ENCODE results near the gene CWF19L1. TPM values are rescaled to one million over a fixed set of nuclear protein-coding genes. Genes with fewer than 3 reads are reported as not detected.
A peak's percentile ranks its signal among the peaks of the same experiment; 100 is the strongest.
"Not testable (repeated sequence)": the region's sequence is repeated elsewhere in the genome, so short reads cannot be mapped to it uniquely, and the experiment has no call there.

CWF19L1 gene
- polyA plus RNA-seq (ENCODE audit: insufficient read length in 3 of 3) = 10 to 100 TPM; 27.6 to 31.5 (median 30.4) TPM
- long read RNA-seq, donor 1, partial matches to known transcripts = 0 of 1 reads
- long read RNA-seq, donor 1, other reads (novel, unspliced or antisense) = 0 of 1 reads
- long read RNA-seq, donor 2, partial matches to known transcripts = 0 of 1 reads
- long read RNA-seq, donor 2, other reads (novel, unspliced or antisense) = 0 of 1 reads
- long read RNA-seq, donor 3, partial matches to known transcripts = 0 of 1 reads
- long read RNA-seq, donor 3, other reads (novel, unspliced or antisense) = 0 of 1 reads
- long read RNA-seq, donor 4, partial matches to known transcripts = 0 of 2 reads
- long read RNA-seq, donor 4, other reads (novel, unspliced or antisense) = 0 of 2 reads
- long read RNA-seq, donor 5 = 0 reads
- long read RNA-seq, donor 6, partial matches to known transcripts = 0 of 2 reads
- long read RNA-seq, donor 6, other reads (novel, unspliced or antisense) = 0 of 2 reads
- long read RNA-seq, donor 7, partial matches to known transcripts = 12 of 13 reads
- long read RNA-seq, donor 7, other reads (novel, unspliced or antisense) = 0 of 13 reads
- long read RNA-seq, donor 8, partial matches to known transcripts = 14 of 15 reads
- long read RNA-seq, donor 8, other reads (novel, unspliced or antisense) = 0 of 15 reads
- long read RNA-seq, donor 9, partial matches to known transcripts = 0 of 1 reads
- long read RNA-seq, donor 9, other reads (novel, unspliced or antisense) = 0 of 1 reads
- long read RNA-seq, donor 10, partial matches to known transcripts = 0 of 3 reads
- long read RNA-seq, donor 10, other reads (novel, unspliced or antisense) = 0 of 3 reads
- long read RNA-seq, donor 11, partial matches to known transcripts = 0 of 1 reads
- long read RNA-seq, donor 11, other reads (novel, unspliced or antisense) = 0 of 1 reads
- long read RNA-seq, donor 12, partial matches to known transcripts = 0 of 1 reads
- long read RNA-seq, donor 12, other reads (novel, unspliced or antisense) = 0 of 1 reads
- long read RNA-seq, donor 13 = 0 reads
- long read RNA-seq, donor 14, partial matches to known transcripts = 0 of 3 reads
- long read RNA-seq, donor 14, other reads (novel, unspliced or antisense) = 0 of 3 reads
- long read RNA-seq, donor 15 = 0 reads
- long read RNA-seq, donor 16, transcript CWF19L1-201 (14 exons, 1,815 nt) = major isoform, 6 of 6 reads
- long read RNA-seq, donor 16, partial matches to known transcripts = 0 of 6 reads
- long read RNA-seq, donor 16, other reads (novel, unspliced or antisense) = 0 of 6 reads

- peak; percentile 74 to 93 (median 85) for DNase-seq (ENCODE audit: extremely low read depth in 1 of 11, low read depth in 9 of 11, low spot score in 4 of 11)
These were observed at the start of gene CWF19L1 for GRCh38 chr10:100267239-100268104. CWF19L1 (minus strand) TSS chr10:100267638; CDS start chr10:100267593, 45 bp downstream.

- no peak for DNase-seq (ENCODE audit: extremely low read depth in 1 of 11, low read depth in 9 of 11, low spot score in 4 of 11)
These were observed 48.2 kb upstream of the CWF19L1 start for GRCh38 chr10:100315615-100316014.

GRCh38 chr10:100311298-100311697, 43.9 kb upstream of the CWF19L1 start:
- DNase-seq (ENCODE audit: extremely low read depth in 1 of 11, low read depth in 9 of 11, low spot score in 4 of 11) = no peak

- no peak for DNase-seq (ENCODE audit: extremely low read depth in 1 of 11, low read depth in 9 of 11, low spot score in 4 of 11)
These were observed 40.2 kb upstream of the CWF19L1 start for GRCh38 chr10:100307684-100308083.

- no peak for DNase-seq (ENCODE audit: extremely low read depth in 1 of 11, low read depth in 9 of 11, low spot score in 4 of 11)
These were observed 39.4 kb upstream of the CWF19L1 start for GRCh38 chr10:100306861-100307260.

GRCh38 chr10:100304414-100304813, 37.0 kb upstream of the CWF19L1 start:
- DNase-seq (ENCODE audit: extremely low read depth in 1 of 11, low read depth in 9 of 11, low spot score in 4 of 11) = no peak

GRCh38 chr10:100303724-100304319, 36.4 kb upstream of the CWF19L1 start:
- no peak for DNase-seq (ENCODE audit: extremely low read depth in 1 of 11, low read depth in 9 of 11, low spot score in 4 of 11)

GRCh38 chr10:100301123-100301522, 33.7 kb upstream of the CWF19L1 start:
- not testable (repeated sequence) for DNase-seq (ENCODE audit: extremely low read depth in 1 of 11, low read depth in 9 of 11, low spot score in 4 of 11)

DNA sequence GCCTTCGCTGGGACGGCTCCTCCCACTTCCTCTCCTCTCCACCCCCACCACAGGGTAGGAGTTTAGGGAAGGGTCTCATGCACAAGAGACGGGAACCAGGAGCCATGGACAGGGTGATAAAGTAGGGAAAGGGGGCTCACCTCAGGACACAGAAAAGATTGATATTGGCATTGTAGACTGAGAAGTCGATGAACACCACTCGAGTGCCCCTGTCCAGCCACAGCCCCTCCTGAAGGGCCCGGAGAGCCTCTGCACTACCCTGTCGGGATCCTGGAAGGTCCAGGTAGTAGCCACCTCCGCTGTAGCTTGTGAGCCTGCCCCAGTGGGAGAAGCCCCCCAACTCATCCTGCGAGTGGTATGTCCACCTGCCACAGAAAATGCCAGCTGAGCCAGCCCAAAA, 29.8 kb upstream of the CWF19L1 start:
- DNase-seq (ENCODE audit: extremely low read depth in 1 of 11, low read depth in 9 of 11, low spot score in 4 of 11) = no peak

DNA sequence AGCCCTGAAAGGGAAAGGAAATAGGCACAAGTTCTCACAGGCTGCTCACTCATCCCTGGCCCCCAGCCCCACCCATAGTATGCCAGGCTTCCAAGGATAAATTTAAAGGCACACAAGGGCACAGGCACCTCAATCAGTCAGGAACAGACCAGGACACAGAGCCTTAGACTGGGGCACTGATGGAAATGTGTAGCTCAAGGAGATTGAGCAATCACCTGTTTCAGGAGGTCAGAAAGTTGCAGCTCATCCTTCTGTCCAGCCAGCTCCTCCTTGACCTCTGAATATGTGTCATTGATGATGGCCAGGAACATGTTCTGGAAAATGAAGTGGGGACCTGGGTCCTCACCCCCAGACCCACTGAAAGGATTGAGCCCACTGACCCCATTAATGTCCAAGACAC, 25.6 kb upstream of the CWF19L1 start:
- DNase-seq (ENCODE audit: extremely low read depth in 1 of 11, low read depth in 9 of 11, low spot score in 4 of 11) = no peak

- DNase-seq (ENCODE audit: extremely low read depth in 1 of 11, low read depth in 9 of 11, low spot score in 4 of 11) = not testable (repeated sequence)
These were observed 24.9 kb upstream of the CWF19L1 start for GRCh38 chr10:100292300-100292699.

- no peak for DNase-seq (ENCODE audit: extremely low read depth in 1 of 11, low read depth in 9 of 11, low spot score in 4 of 11)
These were observed 23.9 kb upstream of the CWF19L1 start for GRCh38 chr10:100291356-100291755.

DNA sequence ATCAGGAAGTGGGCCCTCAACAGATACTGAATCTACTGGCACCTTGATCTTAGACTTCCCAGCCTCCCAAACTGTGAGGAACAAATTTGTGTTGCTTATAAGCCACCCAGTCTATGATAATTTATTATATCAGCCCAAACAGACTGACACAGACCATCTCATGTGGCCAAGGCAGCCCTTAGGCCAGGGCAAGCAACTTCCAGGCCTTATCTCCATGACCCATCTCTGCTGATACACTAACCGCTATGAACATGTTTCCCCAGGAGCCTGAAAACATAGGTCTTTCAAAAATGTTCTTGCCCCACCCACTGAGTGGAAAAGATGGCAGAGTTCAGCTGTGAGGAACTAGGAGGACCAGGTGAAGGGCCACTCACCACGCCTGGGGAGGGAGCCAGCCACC, 22.2 kb upstream of the CWF19L1 start:
- DNase-seq (ENCODE audit: extremely low read depth in 1 of 11, low read depth in 9 of 11, low spot score in 4 of 11) = no peak

DNA sequence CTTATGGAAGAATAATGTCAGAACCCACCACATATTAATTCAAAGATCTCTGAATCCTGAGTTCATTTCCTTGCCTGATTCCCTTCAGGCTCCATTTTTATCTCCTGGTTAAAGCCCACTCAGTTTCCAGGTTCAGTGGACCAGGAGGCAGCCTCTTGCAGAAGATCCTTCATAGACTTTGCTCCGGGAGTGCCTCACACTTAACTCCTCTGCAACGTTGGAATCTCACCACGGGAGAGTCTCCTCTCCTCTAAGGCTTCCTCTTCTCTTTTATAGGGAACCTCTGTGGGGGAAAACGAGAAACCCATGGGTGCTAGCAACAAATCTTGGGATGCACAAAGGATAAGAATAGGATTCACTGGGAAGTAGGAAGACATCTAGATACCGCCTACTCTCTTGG, 20.8 kb upstream of the CWF19L1 start:
- DNase-seq (ENCODE audit: extremely low read depth in 1 of 11, low read depth in 9 of 11, low spot score in 4 of 11) = no peak

- DNase-seq (ENCODE audit: extremely low read depth in 1 of 11, low read depth in 9 of 11, low spot score in 4 of 11) = no peak
These were observed 20.3 kb upstream of the CWF19L1 start for GRCh38 chr10:100287756-100288155.

- peak; percentile 68 to 85 (median 80) for DNase-seq (ENCODE audit: extremely low read depth in 1 of 11, low read depth in 9 of 11, low spot score in 4 of 11)
These were observed 18.9 kb upstream of the CWF19L1 start, which contains the start of gene BLOC1S2 for GRCh38 chr10:100286051-100287033. BLOC1S2 (minus strand) TSS chr10:100286680; CDS start chr10:100286659, 21 bp downstream.

DNA sequence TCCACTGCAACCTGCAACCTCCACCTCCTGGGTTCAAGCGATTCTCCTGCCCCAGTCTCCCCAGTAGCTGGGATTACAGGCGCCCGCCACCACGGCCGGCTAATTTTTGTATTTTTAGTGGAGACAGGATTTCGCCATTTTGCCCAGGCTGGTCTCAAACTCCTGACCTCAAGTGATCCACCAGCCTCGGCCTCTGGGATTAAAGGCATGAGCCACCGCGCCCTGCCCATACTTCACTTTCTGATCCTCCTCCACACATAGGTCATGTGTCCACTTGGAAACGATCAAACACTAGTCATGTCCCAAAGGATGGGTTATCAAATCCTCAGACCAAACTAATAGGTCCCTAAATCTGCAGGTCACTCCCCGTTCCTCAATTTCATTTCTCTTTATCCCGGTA, 17.9 kb upstream of the CWF19L1 start:
- not testable (repeated sequence) for DNase-seq (ENCODE audit: extremely low read depth in 1 of 11, low read depth in 9 of 11, low spot score in 4 of 11)
